GM12874 (cell line): ENCODE data around the gene TMEM80.

Experiments used
- CTCF ChIP-seq: IDR thresholded peaks from 2 replicates; pipeline ENCODE4 v1.5.1; 2011; ENCODE audit warnings: low read depth, mild to moderate bottlenecking, control low read depth, low read length, moderate library complexity; ENCODE audit not compliant: insufficient read depth

TMEM80 gene

DNA sequence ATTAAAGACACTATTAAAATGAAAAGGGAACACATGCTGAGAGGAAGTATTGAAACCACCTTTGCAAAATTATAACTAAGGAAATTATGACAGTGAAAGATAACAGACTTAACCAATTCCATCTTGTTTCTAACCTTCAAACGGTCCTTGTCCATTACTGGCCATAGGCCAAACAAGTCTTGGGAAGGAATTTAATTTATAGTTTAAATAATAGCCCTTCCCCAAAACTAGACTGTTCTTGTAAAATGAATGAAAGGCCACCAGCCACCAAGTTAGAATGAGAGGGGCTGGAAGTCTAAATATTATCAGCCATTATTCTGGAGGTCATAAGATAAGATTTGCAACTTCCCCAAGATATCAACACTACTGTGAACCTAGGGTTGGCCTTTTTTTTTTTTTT is 49.8 kb downstream of the TMEM80 start:
- TF ChIP-seq CTCF: no peak

GRCh38 chr11:746289-747157 is 50.9 kb downstream of the TMEM80 start:
- no peak for TF ChIP-seq CTCF

GRCh38 chr11:747158-748006 is 51.8 kb downstream of the TMEM80 start, which contains the start of gene TALDO1:
TALDO1 (plus strand) TSS chr11:747464; CDS start chr11:747482, 18 bp downstream.
- TF ChIP-seq CTCF: peak; percentile 13; the same call in 1 of the 2 replicates

- no peak for TF ChIP-seq CTCF
Measured at GRCh38 chr11:748007-748359, 52.4 kb downstream of the TMEM80 start.

GRCh38 chr11:749731-750130 is 54.1 kb downstream of the TMEM80 start:
- no peak for TF ChIP-seq CTCF
